HG03095 (cell line): ENCODE results near the gene DLK2.
"Not testable (repeated sequence)": the region's sequence is repeated elsewhere in the genome, so short reads cannot be mapped to it uniquely, and the experiment has no call there.

Source experiments
- ATAC-seq: cut with Tn5 transposase; IDR thresholded peaks from one replicate; pipeline ENCODE4 v1.9.1; 2021; ENCODE audit warnings: moderate library complexity; ENCODE audit not compliant: unreplicated experiment

DLK2 gene

GRCh38 chr6:43455531-43456428, at the start of gene DLK2:
DLK2 (minus strand) TSS chr6:43455548; CDS start chr6:43454825, 723 bp downstream.
- no peak for ATAC-seq

DNA sequence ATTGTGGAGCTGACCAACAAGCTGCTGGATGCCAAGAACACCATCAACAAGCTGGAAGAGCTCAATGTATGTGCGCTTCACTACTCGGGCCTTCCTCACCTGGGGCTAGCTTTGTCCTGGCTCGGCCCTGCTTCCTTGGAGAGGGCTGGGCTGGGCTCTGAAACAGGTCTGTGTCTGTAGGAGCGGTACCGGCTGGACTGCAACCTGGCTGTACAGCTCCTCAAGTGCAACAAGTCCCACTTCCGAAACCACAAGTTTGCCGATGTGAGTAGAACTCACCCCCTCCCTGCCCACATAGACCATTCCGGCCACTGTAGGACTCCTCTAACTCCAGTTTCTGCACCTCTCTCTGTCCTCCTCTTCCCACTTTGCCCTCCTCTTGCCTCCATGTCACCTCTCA, 48.1 kb upstream of the DLK2 start:
- no peak for ATAC-seq

- no peak for ATAC-seq
Observed at GRCh38 chr6:43502666-43503065, 47.3 kb upstream of the DLK2 start.

DNA sequence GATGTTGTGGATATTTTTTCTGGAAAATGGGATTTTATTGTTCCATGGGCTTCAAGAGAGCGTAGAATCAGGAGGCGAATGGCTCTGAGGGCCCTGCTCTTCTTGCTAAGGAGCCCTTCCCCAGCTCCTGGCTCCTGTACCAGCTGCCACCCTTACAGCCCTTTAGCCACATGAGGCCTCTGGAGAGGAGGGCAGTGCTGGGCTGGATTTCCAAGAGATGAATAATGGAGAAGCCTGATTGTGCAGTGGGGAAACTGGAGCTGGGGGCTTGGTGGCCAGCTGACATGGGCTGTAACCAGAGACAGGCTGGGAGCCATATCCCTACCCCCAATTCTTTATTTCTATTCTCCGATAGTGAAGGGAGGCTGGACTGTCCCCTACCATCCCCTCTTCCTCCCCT, 45.6 kb upstream of the DLK2 start:
- ATAC-seq = no peak

GRCh38 chr6:43499028-43499815, 43.9 kb upstream of the DLK2 start:
- no peak for ATAC-seq

DNA sequence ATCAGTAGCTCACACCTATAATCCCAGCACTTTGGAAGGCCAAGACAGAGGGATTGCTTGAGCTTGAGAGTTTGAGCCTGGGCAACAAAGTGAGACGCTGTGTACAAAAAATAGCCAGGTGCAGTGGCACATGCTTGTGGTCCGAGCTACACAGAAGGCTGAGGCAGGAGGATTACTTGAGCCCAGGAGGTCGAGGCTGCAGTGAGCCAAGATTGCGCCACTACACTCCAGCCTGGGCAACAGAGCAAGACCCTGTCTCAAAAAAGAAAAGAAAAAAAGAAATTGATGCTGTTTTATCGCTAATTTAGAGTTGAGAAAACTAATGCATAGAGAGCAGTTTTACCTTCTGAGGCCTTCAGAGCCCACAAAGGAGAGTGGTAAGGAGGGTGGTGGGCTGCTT, 42.9 kb upstream of the DLK2 start:
- not testable (repeated sequence) for ATAC-seq

DNA sequence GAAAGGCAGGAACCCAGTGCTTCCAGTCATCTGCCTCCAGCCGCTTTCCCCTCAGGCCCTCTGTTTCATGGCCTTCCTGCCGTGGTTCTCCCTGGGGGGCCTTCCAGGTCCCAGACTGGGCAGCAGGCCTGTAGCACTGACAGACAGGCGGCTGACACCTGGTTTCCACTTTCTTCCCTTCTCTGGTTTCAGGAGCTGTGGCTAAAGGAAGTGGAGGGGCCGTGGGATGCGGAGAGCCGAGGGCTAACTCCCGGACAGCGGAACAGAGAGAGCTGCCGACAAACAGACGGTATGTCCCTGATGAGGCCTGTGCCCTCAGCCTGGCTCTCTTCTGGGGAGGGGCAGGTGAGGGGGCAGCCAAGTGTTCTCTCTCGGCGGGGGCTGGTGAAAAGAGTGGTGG, 42.3 kb upstream of the DLK2 start:
- ATAC-seq = no peak

DNA sequence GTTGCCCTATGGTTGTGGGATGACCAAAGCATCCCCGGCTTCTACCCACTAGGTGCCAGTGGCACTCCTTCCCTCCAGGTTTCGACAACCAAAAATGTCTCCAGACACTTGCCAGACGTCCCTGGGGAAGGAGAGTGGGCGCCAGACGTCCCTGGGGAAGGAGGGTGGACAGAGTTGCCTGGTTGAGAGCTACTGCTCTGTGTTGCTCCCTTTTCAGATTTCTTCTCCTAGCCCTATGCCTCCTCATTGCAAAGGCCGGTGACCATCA, 41.7 kb upstream of the DLK2 start:
- ATAC-seq = no peak

DNA sequence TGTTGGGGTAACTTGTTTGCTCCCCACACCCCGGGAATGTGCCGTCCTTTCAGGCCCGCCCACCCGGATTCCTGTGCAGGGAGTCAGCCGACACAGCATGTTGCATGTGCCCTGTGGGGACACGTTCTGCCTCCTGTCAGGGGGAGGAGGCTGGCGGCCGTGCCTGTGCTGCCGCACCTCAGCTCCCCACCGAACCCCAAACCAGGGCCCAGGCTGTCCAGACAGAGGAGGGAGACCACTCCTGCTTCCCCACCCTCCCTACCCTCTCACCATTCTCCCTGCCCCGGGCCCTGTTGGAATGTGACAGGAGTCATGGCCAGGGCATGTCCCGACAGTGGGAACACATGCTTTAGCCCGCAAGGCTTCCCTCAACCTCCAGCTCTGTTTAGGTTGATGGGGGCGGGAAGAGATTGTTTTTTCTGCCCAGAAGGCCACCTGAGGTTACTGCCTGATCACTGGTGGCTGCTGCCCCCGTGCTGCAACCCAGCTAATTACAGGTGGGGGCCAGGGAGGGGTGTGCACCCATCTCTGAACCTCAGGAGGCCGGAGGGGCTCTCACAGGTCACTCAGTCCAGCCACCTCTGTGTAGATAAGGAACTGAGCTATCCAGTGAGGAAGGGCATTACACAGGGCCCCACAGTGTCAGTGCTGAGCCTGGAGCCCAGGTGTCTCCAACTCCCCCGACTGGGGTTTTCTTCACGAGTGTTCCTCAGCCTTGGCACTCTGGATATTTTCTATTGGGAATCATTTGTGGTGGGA, 41.2 kb upstream of the DLK2 start:
- no peak for ATAC-seq

DNA sequence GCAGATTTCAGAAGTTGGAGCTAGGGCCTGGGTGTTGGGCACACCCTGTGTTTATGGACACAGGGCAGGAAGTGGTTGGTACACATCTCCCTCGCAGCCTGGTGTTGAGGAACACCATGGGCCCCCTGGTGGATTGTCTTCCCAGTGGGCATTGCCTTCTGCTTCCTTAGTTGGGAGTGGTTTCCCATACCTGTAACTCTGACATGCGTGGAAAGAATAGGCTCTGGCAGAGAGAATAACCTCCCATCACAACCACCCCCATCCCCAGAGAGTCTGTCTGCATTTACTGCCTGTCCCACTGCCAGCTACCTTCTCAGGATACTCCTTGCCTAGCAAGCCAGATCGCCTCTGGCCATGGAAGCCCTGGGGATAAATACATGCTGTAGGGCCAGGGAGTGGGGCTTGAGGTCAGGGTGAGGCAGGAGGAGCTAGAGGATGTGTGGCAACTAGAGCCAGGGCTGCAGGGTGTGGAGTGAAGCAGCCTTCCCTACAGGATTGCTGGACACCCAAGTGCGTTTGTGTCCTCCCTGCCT, 40.1 kb upstream of the DLK2 start:
- no peak for ATAC-seq

DNA sequence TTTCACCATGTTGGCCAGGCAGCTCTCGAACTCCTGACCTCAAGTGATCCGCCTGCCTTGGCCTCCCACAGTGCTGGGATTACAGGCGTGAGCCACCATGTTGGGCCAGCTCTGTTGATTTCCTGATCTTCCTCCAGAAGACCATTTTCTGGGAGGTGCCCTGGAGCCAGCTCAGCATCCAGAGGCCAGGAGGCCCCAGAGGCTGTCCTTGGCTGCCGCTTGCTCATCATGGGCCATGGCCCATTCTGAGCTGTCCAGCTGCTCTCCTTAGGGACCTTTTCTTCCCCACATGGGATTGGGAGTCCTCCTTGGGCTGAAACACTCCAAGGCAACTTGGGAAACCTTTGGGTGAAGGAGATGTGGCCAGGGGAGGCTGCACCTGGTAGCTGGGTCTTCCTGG, 39.4 kb upstream of the DLK2 start:
- no peak for ATAC-seq

GRCh38 chr6:43494321-43494720, 39.0 kb upstream of the DLK2 start:
- ATAC-seq = no peak

GRCh38 chr6:43493833-43494232, 38.5 kb upstream of the DLK2 start:
- no peak for ATAC-seq

DNA sequence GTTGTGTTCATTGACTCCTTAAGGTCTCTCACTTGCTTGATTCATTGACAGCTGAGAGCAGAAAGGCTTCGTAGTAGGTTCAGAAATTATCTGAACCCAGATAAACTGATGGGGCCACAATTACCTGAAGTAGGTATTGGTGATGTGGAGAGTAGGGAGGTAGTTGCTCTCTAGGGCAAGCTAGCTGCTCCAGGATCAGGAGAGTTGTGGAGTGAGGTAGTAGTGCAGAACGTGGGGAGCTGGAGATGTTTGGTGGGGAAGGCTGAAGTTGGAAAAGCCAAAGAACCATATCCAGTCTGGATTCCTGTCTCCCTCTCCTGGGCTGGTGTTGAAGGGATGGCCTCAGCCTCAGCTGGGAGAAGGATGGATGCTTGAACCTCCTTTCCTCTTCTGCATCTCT, 37.9 kb upstream of the DLK2 start:
- no peak for ATAC-seq

DNA sequence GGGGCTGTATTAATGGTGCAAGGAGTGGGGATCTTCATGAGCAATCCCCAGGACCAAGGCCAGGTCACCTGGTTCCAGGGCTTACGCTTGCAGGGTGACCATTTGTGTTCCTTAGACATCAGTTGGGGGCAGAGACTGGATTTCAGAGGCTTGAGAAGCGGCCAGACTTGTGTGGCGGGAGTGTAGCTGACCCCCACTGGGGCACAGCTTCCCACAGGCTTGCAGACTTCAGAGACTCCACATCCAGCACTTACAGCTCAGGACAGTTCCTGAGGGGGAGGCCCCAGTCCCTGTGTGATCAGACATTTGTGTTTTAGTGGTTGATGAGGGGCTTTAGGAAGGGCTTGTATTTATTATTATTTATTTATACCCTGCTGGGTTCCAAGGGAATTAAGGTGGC, 37.3 kb upstream of the DLK2 start:
- no peak for ATAC-seq

DNA sequence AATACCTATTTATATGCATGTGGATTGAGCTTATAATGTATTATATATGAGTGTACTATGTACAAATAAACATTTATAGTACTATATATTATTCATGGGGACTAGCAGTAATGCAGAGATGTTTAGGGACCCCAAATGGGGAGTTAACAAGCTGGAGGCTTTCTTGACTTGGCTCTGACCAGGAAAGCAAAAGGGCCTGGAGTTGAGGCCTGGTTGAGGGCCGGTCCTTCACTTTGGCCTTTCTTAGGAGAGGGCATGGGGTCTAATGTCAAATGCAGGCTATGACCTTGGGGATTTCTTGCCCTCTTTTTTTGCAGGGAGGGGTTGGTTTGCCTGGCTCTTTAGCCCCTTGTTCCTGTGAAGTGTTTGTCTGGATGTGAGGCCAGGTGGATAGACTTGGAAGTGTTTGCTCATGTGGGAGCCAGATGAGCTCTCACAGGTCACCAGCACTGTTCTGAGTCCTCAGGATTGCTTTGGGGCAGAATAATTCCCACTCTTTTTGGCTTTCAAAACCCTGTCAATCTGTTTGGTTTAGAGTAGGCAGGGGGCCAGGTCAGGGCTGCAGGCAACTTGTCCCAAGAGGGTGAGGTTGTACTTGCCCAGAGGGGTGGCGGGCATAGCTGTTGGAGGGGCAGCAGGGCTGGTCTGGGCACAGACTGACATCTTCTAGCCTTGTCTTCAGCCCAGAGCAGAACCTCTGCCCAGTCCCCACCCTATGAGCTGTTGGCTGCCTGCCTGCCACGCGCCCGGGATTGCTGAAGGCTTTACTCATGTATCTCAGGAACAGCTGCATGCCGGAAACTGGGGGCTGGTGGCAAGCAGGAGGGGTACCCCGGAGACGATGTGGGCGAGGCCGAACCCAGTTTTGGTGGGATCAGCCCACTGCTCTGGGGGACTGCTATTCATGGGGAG, 36.7 kb upstream of the DLK2 start:
- ATAC-seq = no peak

- ATAC-seq = no peak
Observed at GRCh38 chr6:43490523-43490939, 35.2 kb upstream of the DLK2 start.

- no peak for ATAC-seq
Observed at GRCh38 chr6:43489277-43490072, 34.1 kb upstream of the DLK2 start.

GRCh38 chr6:43488667-43489276, 33.4 kb upstream of the DLK2 start:
- ATAC-seq = no peak
